Transverse colon (tissue), 4 donors: ENCODE results near the gene SPRY2. TPM values are rescaled to one million over a fixed set of nuclear protein-coding genes. Genes with fewer than 3 reads are reported as not detected.

Experiments used
- DNase-seq: peaks from one replicate; pipeline ENCODE4 v3.0.0-alpha.2; 2019
- H3K27ac ChIP-seq, 4 donors: fragments of 200-600 bp; sonication (generic); 2 replicates each; pipeline ENCODE4 v1.5.1; 2016 to 2018; ENCODE audit warnings: inconsistent platforms in 4 of 4
- H3K27me3 ChIP-seq: fragments of 200-600 bp; sonication (generic); 2 replicates; pipeline ENCODE4 v1.5.1; 2017; ENCODE audit warnings: inconsistent platforms
- H3K36me3 ChIP-seq, 4 donors: fragments of 200-600 bp; sonication (generic); 2 replicates each; pipeline ENCODE4 v1.5.1; 2017 to 2019; ENCODE audit warnings: inconsistent platforms in 4 of 4
- H3K4me1 ChIP-seq, 4 donors: fragments of 200-600 bp; sonication (generic); 2 replicates each; pipeline ENCODE4 v1.5.1; 2017 to 2020; ENCODE audit warnings: inconsistent platforms in 4 of 4
- H3K4me3 ChIP-seq, 4 donors: fragments of 200-600 bp; sonication (generic); 1 replicate in 1 of 4; 2 replicates in 3 of 4; pipeline versions ENCODE4 v1.5.1 to v1.6.1; 2017 to 2019; ENCODE audit warnings: inconsistent platforms in 4 of 4
- H3K9me3 ChIP-seq, 2 donors: fragments of 200-600 bp; sonication (generic); 2 replicates each; pipeline ENCODE4 v1.5.1; 2017 to 2019; ENCODE audit warnings: inconsistent platforms in 2 of 2
- EP300 ChIP-seq: sonication (generic); formaldehyde crosslinking; IDR thresholded peaks from one replicate; pipeline ENCODE4 v1.6.1; 2017; ENCODE audit warnings: antibody characterized with exemption, low read depth
- POLR2A ChIP-seq: fragments of 450-650 bp; IDR thresholded peaks from one replicate; pipeline ENCODE4 v1.6.1; 2016; ENCODE audit warnings: antibody characterized with exemption, mild to moderate bottlenecking, moderate library complexity
- POLR2AphosphoS5 ChIP-seq, 3 donors: sonication (generic); formaldehyde crosslinking; IDR thresholded peaks; one replicate each; pipeline ENCODE4 v1.6.1; 2016; ENCODE audit warnings: antibody characterized with exemption in 3 of 3
- WGBS, 2 donors: methylation state at CpG; one replicate each; pipeline ENCODE4 v1.1.5; 2018; ENCODE audit warnings: low coverage in 1 of 2; 5-methylcytosine and 5-hydroxymethylcytosine counted together
- in situ Hi-C, 4 donors: fragments of 200-750 bp; cut with MboI; loops; one replicate each; pipeline versions ENCODE4 v1.15.0 to v1.15.1; 2017; ENCODE audit warnings: low sequenced_read_pairs in 3 of 4, low pct_ligation_motif_present in 1 of 4, low pct_unique_long_range_greater_than_20kb in 1 of 4
- intact Hi-C: fragments of 100-400 bp; cut with DNase I; formaldehyde crosslinking; loops from one replicate; pipeline ENCODE4 v1.15.1; 2023; ENCODE audit warnings: low total_unique reads
- total RNA-seq, 4 donors: library from RNA; depleted of rRNA; stranded (reverse); fragments of >200 nt; gene quantifications; one replicate each; pipeline ENCODE4 v1.1.0, GENCODE V29; 2016
- TF ChIP-seq, protein P1 (sequence below), 5 experiments: fragments of 200-600 bp in 3 of 5; fragments of 450-650 bp in 2 of 5; sonication (generic) in 3 of 5; IDR thresholded peaks; 1 replicate in 2 of 5; 2 replicates in 3 of 5; pipeline ENCODE4 v1.5.1; 2016 to 2017; ENCODE audit warnings: antibody characterized with exemption in 5 of 5, inconsistent platforms in 3 of 5, mild to moderate bottlenecking in 2 of 5, moderate library complexity in 1 of 5

SPRY2 gene, protein sequence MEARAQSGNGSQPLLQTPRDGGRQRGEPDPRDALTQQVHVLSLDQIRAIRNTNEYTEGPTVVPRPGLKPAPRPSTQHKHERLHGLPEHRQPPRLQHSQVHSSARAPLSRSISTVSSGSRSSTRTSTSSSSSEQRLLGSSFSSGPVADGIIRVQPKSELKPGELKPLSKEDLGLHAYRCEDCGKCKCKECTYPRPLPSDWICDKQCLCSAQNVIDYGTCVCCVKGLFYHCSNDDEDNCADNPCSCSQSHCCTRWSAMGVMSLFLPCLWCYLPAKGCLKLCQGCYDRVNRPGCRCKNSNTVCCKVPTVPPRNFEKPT
- total RNA-seq = 10 to 100 TPM; 21.1 to 52.1 (median 36.6) TPM

DNA sequence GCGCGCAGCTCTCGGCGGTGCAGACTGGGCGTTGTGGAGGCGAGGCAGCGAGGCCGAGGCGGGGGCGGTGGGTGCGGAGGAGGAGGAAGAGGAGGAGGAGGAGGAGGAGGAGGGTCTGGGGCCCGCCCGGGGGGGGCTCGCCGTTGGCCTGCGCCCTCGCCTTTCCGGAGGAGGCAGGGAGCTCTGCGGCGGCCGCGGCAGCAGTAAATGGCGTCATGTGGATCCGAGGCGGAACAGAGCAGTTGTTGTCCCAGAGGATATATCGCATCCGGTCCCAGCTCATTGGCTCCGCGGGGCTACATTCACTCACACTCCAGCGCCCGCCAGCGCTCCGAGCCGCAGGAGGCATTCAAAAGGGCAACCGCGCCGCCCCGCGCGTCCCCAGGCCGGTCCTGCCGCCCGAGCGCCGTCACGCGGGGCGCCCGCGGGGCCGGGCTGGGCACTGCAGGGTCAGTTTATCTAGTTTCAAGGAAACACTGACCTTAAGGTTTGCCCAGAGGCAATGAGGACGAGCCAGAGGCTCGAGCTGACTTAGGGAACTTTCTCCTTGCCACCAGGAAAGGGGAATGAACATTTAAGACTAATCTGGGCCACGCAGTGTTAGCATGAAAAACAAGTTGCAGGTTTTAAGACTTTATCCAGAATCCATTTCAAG lies at the start of gene SPRY2:
Gene SPRY2 (minus strand): TSS at position 26 of the 655 bp plus-strand sequence. CDS start 3,421 bp downstream, outside the sequence.
- TF ChIP-seq POLR2AphosphoS5 (IDR thresholded peaks at IDR 0.05) = peak; percentile 84 to 95 (median 93)
- peak; percentile 90 for TF ChIP-seq POLR2A
- TF ChIP-seq, protein P1, sequence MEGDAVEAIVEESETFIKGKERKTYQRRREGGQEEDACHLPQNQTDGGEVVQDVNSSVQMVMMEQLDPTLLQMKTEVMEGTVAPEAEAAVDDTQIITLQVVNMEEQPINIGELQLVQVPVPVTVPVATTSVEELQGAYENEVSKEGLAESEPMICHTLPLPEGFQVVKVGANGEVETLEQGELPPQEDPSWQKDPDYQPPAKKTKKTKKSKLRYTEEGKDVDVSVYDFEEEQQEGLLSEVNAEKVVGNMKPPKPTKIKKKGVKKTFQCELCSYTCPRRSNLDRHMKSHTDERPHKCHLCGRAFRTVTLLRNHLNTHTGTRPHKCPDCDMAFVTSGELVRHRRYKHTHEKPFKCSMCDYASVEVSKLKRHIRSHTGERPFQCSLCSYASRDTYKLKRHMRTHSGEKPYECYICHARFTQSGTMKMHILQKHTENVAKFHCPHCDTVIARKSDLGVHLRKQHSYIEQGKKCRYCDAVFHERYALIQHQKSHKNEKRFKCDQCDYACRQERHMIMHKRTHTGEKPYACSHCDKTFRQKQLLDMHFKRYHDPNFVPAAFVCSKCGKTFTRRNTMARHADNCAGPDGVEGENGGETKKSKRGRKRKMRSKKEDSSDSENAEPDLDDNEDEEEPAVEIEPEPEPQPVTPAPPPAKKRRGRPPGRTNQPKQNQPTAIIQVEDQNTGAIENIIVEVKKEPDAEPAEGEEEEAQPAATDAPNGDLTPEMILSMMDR (IDR thresholded peaks at IDR 0.05) = peak in 3 of 5 experiments; percentile 16 to 38 (median 17)
- no peak for TF ChIP-seq EP300
- 1% methylated on average over 51 of the region's 54 CpGs; no CpG with 5 or more reads in 1 of the 2 donors for WGBS, 2 donors
- H3K9me3 ChIP-seq = no peaks in the 10 kb centered on the region
- peak within 1 kb of the TSS; percentile 66 to 94 (median 81) for H3K4me3 ChIP-seq
- peaks cover 0 to 19% (median 3%) of the 10 kb centered on the region in 4 donors for H3K4me1 ChIP-seq
- peak; percentile 94 for DNase-seq
- intact Hi-C loops (no loop called here), in situ Hi-C loops (loop anchor here in 1 of 4 donors (25.0 kb wide), 1 partner anchor 554 kb away; no protein-coding TSS in a partner anchor)
- H3K36me3 ChIP-seq = no peaks in the 10 kb centered on the region
- no peaks in the 10 kb centered on the region for H3K27me3 ChIP-seq
- H3K27ac ChIP-seq = peak within 1 kb of the TSS; percentile 95 to 98 (median 96)

DNA sequence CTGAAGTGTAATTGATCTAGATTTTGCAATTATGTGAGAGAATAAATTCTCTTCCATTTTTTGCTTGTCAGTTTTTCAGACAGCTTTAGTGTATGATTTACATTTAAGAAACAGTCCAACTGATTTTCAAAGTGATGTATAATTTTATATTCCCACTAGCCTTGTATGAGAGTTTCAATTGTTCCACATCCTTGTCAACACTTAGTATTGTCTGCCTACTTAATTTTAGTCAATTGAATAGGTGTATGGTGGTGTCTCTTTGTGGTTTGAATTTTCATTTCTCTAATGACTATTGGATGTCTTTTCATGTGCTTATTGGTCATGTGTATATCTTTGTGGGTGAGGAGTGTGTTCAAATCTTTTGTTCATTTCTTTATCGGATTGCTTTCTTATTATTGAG lies 49.4 kb upstream of the SPRY2 start:
- H3K27me3 ChIP-seq = no peaks in the 10 kb centered on the region
- no peak overlapping the region for H3K27ac ChIP-seq
- peaks cover 5 to 12% of the 10 kb centered on the region in 2 donors for H3K9me3 ChIP-seq
- in situ Hi-C loops = no loop called here
- WGBS, 2 donors = 98 to 100% methylated on average over 1 of the region's 1 CpG
- no peak overlapping the region for H3K4me3 ChIP-seq
- intact Hi-C loops = no loop called here
- no peak for DNase-seq
- H3K4me1 ChIP-seq = no peaks in the 10 kb centered on the region
- TF ChIP-seq POLR2A (no peak), EP300 (no peak), POLR2AphosphoS5 (IDR thresholded peaks at IDR 0.05) (no peak)
- TF ChIP-seq, protein P1 (IDR thresholded peaks at IDR 0.05) = no peak
- H3K36me3 ChIP-seq = no peaks in the 10 kb centered on the region

DNA sequence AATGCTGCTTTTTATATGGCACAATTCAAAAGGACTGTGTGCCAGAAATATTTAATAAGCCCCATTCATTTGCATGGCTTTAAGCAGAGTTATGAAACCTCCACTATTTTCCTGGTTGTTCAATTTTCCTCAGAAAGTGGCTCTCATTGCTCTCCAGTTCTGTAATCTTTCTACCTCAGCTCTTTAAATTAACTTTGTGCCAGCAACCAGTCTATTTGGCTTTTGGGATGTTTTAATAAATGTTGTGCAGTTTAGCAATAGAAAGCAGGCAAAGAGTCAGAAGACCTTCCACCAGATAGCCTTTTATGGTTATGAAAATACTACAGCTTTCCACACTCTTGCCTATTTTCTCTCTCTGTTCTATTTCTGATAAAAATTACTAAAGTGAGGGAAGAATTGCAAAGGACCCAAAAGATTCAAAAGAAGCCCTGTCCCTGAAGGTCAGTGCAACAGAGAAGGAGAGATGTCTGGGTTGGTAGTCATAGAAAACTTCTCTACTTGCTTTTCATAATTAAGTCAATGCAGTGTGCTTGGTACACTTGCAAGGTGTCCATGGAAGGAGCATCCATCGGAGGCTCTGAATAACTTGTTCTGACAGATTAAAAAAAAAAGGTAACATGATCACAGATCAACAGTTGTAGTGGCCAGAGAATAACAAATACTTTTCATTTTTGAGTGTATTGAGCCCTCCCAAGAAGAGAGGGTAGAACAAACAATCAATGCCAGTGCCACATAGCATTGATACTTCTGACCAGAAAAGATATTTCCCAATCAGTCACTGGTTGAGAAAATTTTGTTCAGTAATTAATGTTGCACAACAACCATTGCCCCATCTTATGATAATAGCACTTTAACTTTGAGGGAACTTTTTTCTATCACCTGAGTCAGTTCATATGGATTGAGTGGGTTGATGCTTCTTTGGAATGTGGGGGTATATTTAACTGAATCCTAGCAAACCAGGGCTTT lies 48.4 kb upstream of the SPRY2 start:
- no peaks in the 10 kb centered on the region for H3K36me3 ChIP-seq
- in situ Hi-C loops = no loop called here
- intact Hi-C loops = no loop called here
- no peak overlapping the region for H3K4me3 ChIP-seq
- DNase-seq = no peak
- peaks cover 4 to 8% of the 10 kb centered on the region in 2 donors for H3K9me3 ChIP-seq
- TF ChIP-seq, protein P1 (IDR thresholded peaks at IDR 0.05) = no peak
- TF ChIP-seq POLR2A (no peak), EP300 (no peak), POLR2AphosphoS5 (IDR thresholded peaks at IDR 0.05) (no peak)
- 82 to 87% methylated on average over 1 of the region's 1 CpG for WGBS, 2 donors
- H3K4me1 ChIP-seq = no peaks in the 10 kb centered on the region
- H3K27me3 ChIP-seq = no peaks in the 10 kb centered on the region
- no peak overlapping the region for H3K27ac ChIP-seq
